ENCODE results near the gene LRP1B. TPM values are rescaled to one million over a fixed set of nuclear protein-coding genes. Genes with fewer than 3 reads are reported as not detected.

LRP1B gene
- total RNA-seq, 1 experiment from 2014 or later: 0.52 TPM

DNA sequence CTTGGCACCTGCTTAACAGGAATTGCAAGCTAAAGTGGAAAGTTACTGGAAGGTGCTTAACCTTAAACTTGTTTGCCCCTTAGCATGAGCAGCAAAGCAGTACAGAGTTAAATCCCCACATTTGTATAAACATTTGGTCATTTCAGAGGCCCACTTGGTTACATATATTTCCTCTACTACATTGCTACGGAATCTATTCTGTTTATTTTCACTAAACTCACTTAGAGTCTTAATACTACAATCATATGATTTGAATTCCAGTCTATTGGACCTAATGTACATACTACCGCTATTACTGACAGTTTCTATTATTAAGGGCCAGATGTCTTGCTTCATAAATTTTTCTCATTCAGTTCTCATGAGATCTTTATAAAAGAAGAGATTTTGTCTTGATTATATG lies 1294.0 kb downstream of the LRP1B start (continued):
- TF ChIP-seq, protein P1, sequence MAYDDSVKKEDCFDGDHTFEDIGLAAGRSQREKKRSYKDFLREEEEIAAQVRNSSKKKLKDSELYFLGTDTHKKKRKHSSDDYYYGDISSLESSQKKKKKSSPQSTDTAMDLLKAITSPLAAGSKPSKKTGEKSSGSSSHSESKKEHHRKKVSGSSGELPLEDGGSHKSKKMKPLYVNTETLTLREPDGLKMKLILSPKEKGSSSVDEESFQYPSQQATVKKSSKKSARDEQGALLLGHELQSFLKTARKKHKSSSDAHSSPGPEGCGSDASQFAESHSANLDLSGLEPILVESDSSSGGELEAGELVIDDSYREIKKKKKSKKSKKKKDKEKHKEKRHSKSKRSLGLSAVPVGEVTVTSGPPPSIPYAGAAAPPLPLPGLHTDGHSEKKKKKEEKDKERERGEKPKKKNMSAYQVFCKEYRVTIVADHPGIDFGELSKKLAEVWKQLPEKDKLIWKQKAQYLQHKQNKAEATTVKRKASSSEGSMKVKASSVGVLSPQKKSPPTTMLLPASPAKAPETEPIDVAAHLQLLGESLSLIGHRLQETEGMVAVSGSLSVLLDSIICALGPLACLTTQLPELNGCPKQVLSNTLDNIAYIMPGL (CRISPR knock-in tag; IDR thresholded peaks at IDR 0.05): no peak
- TF ChIP-seq IRF2 (CRISPR knock-in tag; IDR thresholded peaks at IDR 0.05; ENCODE audit: borderline replicate concordance, low read depth): no peak
- TF ChIP-seq ESRRA (CRISPR knock-in tag; IDR thresholded peaks at IDR 0.05; ENCODE audit: borderline replicate concordance): no peak
- TF ChIP-seq ZNF121 (CRISPR knock-in tag; IDR thresholded peaks at IDR 0.05): no peak
- no peak for TF ChIP-seq TCF7 (CRISPR knock-in tag; IDR thresholded peaks at IDR 0.05; ENCODE audit: low read depth)
- TF ChIP-seq ZNF138 (CRISPR knock-in tag; conservative IDR thresholded peaks at IDR 0.05): no peak
- no peak for TF ChIP-seq ATF1 (CRISPR knock-in tag; IDR thresholded peaks at IDR 0.05)
- TF ChIP-seq ZNF232 (CRISPR knock-in tag; IDR thresholded peaks at IDR 0.05): no peak

DNA sequence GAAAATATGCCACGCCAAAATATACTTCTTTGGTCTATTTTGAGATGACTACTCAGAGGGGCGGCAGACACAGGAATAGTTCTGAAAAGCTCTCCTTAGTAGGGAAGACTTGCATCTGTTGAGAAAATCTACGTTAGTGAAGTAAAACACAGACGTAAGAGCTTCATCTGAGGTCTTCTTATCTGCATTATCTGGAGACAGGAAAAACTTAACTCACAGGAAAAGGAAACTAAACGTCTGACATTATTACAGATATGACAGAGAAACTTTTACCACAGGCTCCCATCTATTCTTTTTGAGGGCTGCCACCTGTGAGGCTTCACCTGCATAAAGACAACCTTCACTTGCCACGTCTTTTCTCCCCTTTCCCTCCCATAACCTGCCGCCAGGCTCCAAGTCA lies 1295.7 kb downstream of the LRP1B start:
- TF ChIP-seq ZNF671 (CRISPR knock-in tag; IDR thresholded peaks at IDR 0.05) (no peak), NR1H2 (CRISPR knock-in tag; IDR thresholded peaks at IDR 0.05) (no peak), ZNF138 (CRISPR knock-in tag; conservative IDR thresholded peaks at IDR 0.05) (no peak)
- TF ChIP-seq, protein P2, sequence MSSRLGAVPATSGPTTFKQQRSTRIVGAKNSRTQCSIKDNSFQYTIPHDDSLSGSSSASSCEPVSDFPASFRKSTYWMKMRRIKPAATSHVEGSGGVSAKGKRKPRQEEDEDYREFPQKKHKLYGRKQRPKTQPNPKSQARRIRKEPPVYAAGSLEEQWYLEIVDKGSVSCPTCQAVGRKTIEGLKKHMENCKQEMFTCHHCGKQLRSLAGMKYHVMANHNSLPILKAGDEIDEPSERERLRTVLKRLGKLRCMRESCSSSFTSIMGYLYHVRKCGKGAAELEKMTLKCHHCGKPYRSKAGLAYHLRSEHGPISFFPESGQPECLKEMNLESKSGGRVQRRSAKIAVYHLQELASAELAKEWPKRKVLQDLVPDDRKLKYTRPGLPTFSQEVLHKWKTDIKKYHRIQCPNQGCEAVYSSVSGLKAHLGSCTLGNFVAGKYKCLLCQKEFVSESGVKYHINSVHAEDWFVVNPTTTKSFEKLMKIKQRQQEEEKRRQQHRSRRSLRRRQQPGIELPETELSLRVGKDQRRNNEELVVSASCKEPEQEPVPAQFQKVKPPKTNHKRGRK (CRISPR knock-in tag; IDR thresholded peaks at IDR 0.05; ENCODE audit: borderline replicate concordance): no peak
- TF ChIP-seq, protein P3, sequence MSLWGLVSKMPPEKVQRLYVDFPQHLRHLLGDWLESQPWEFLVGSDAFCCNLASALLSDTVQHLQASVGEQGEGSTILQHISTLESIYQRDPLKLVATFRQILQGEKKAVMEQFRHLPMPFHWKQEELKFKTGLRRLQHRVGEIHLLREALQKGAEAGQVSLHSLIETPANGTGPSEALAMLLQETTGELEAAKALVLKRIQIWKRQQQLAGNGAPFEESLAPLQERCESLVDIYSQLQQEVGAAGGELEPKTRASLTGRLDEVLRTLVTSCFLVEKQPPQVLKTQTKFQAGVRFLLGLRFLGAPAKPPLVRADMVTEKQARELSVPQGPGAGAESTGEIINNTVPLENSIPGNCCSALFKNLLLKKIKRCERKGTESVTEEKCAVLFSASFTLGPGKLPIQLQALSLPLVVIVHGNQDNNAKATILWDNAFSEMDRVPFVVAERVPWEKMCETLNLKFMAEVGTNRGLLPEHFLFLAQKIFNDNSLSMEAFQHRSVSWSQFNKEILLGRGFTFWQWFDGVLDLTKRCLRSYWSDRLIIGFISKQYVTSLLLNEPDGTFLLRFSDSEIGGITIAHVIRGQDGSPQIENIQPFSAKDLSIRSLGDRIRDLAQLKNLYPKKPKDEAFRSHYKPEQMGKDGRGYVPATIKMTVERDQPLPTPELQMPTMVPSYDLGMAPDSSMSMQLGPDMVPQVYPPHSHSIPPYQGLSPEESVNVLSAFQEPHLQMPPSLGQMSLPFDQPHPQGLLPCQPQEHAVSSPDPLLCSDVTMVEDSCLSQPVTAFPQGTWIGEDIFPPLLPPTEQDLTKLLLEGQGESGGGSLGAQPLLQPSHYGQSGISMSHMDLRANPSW (CRISPR knock-in tag; conservative IDR thresholded peaks at IDR 0.05; ENCODE audit: low read depth): no peak
- TF ChIP-seq, protein P4, sequence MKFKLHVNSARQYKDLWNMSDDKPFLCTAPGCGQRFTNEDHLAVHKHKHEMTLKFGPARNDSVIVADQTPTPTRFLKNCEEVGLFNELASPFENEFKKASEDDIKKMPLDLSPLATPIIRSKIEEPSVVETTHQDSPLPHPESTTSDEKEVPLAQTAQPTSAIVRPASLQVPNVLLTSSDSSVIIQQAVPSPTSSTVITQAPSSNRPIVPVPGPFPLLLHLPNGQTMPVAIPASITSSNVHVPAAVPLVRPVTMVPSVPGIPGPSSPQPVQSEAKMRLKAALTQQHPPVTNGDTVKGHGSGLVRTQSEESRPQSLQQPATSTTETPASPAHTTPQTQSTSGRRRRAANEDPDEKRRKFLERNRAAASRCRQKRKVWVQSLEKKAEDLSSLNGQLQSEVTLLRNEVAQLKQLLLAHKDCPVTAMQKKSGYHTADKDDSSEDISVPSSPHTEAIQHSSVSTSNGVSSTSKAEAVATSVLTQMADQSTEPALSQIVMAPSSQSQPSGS (CRISPR knock-in tag; IDR thresholded peaks at IDR 0.05; ENCODE audit: borderline replicate concordance, low read depth): no peak
- ChIA-PET CTCF (no interaction called here), POLR2A (no interaction called here)
- DNase-seq (ENCODE audit: low spot score) (no peak), ATAC-seq (no peak)
- H3K27ac Mint-ChIP-seq: no peak overlapping the region
- no peaks in the 10 kb centered on the region for H3K27me3 Mint-ChIP-seq (ENCODE audit: low read depth)
- H3K4me1 Mint-ChIP-seq: no peaks in the 10 kb centered on the region
- H3K4me3 Mint-ChIP-seq: no peak overlapping the region
- no peaks in the 10 kb centered on the region for H3K36me3 Mint-ChIP-seq
- H3K9me3 Mint-ChIP-seq: peaks cover 16% of the 10 kb centered on the region

DNA sequence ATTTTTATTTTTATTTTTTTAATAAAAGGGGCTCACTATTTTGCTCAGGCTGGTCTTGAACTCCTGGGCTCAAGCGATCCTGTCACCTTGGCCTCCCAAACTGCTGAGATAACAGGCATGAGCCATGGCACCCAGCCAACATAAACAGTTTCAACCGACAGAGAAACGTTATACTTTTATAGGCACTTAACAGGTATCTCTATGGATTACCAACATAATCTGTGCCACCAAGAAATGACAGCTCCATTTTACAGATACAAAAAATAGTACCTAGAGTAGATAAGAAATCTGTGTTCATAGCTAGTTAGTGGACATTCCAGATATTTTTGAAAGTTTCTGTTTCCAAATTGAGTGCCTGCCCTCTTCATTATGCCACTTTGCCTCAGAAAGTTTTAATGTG lies 1316.7 kb downstream of the LRP1B start:
- ChIA-PET POLR2A (no interaction called here), CTCF (no interaction called here)
- no peaks in the 10 kb centered on the region for H3K4me1 Mint-ChIP-seq
- TF ChIP-seq JUN (CRISPR knock-in tag; IDR thresholded peaks at IDR 0.05): no peak
- TF ChIP-seq, protein P5, sequence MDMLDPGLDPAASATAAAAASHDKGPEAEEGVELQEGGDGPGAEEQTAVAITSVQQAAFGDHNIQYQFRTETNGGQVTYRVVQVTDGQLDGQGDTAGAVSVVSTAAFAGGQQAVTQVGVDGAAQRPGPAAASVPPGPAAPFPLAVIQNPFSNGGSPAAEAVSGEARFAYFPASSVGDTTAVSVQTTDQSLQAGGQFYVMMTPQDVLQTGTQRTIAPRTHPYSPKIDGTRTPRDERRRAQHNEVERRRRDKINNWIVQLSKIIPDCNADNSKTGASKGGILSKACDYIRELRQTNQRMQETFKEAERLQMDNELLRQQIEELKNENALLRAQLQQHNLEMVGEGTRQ (CRISPR knock-in tag; IDR thresholded peaks at IDR 0.05): no peak
- TF ChIP-seq TEAD4 (CRISPR knock-in tag; IDR thresholded peaks at IDR 0.05): no peak
- no peak for TF ChIP-seq ZNF317 (CRISPR knock-in tag; IDR thresholded peaks at IDR 0.05; ENCODE audit: borderline replicate concordance, low read depth)
- TF ChIP-seq ZNF219 (CRISPR knock-in tag; IDR thresholded peaks at IDR 0.05; ENCODE audit: borderline replicate concordance): no peak
- no peak for TF ChIP-seq TEAD1 (CRISPR knock-in tag; IDR thresholded peaks at IDR 0.05)
- no peak overlapping the region for H3K4me3 Mint-ChIP-seq
- H3K36me3 Mint-ChIP-seq: no peaks in the 10 kb centered on the region
- no peaks in the 10 kb centered on the region for H3K27me3 Mint-ChIP-seq (ENCODE audit: low read depth)
- DNase-seq (ENCODE audit: low spot score) (no peak), ATAC-seq (no peak)
- H3K27ac Mint-ChIP-seq: no peak overlapping the region
- no peaks in the 10 kb centered on the region; the same call in 1 of the 2 replicates for H3K9me3 Mint-ChIP-seq

Data from WTC11 (cell line).